RWPE2 (cell line): ENCODE measurements around the gene AMOTL1.

Experiments used
- ATAC-seq: fragments of 200-7000 bp; cut with Tn5 transposase; 3 replicates; pipeline ENCODE4 v1.9.1; 2021; ENCODE audit warnings: low read depth
- DNase-seq: peaks from one replicate; pipeline ENCODE4 v3.0.0-alpha.2; 2020; ENCODE audit warnings: low spot score
- H3K27ac ChIP-seq: fragments of 450-650 bp; 2 replicates; pipeline ENCODE4 v1.5.1; 2017; ENCODE audit warnings: mild to moderate bottlenecking; ENCODE audit not compliant: poor library complexity, severe bottlenecking
- H3K27me3 ChIP-seq: fragments of 250-450 bp; sonication (Bioruptor Pico); 2 replicates; pipeline ENCODE4 v1.5.1; 2021; ENCODE audit warnings: mild to moderate bottlenecking, moderate library complexity; ENCODE audit not compliant: insufficient read depth, poor library complexity, severe bottlenecking
- H3K36me3 ChIP-seq: fragments of 250-450 bp; sonication (Bioruptor Pico); 2 replicates; pipeline ENCODE4 v1.5.1; 2020; ENCODE audit warnings: low read depth, mild to moderate bottlenecking, moderate library complexity
- H3K4me1 ChIP-seq: fragments of 250-450 bp; sonication (Bioruptor Pico); 2 replicates; pipeline ENCODE4 v1.5.1; 2021; ENCODE audit warnings: mild to moderate bottlenecking, moderate library complexity; ENCODE audit not compliant: insufficient read depth, poor library complexity, severe bottlenecking
- H3K4me3 ChIP-seq: fragments of 250-450 bp; sonication (Bioruptor Pico); 2 replicates; pipeline ENCODE4 v1.5.1; 2021; ENCODE audit warnings: mild to moderate bottlenecking, moderate library complexity; ENCODE audit not compliant: severe bottlenecking
- H3K9me3 ChIP-seq: fragments of 250-450 bp; sonication (Bioruptor Pico); 2 replicates; pipeline ENCODE4 v1.5.1; 2021; ENCODE audit warnings: mild to moderate bottlenecking, moderate library complexity; ENCODE audit not compliant: severe bottlenecking
- TF ChIP-seq, protein P1 (sequence below): fragments of 450-650 bp; IDR thresholded peaks from one replicate; pipeline ENCODE4 v1.5.1; 2017; ENCODE audit warnings: mild to moderate bottlenecking, moderate library complexity; ENCODE audit not compliant: poor library complexity, severe bottlenecking

The AMOTL1 gene

DNA sequence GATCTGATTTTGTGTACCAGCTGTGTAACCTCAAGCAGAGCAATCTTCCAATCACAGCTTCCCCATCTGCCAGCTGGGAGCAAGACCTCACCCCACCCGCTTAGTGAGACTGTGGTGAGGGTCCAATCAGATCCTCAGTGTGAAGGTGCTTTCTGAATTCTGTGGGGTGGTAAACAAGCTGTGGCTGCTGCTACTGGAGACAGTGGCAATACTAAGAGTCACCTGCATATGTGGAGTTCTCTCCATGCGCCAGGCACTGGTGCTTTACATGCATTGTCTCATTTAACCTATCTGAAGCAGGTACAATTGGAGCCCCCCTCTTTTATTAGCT is 154.8 kb downstream of the AMOTL1 start:
- H3K9me3 ChIP-seq, result no peaks in the 10 kb centered on the region
- no peaks in the 10 kb centered on the region for H3K4me1 ChIP-seq
- H3K36me3 ChIP-seq, result no peaks in the 10 kb centered on the region
- TF ChIP-seq, protein P1, sequence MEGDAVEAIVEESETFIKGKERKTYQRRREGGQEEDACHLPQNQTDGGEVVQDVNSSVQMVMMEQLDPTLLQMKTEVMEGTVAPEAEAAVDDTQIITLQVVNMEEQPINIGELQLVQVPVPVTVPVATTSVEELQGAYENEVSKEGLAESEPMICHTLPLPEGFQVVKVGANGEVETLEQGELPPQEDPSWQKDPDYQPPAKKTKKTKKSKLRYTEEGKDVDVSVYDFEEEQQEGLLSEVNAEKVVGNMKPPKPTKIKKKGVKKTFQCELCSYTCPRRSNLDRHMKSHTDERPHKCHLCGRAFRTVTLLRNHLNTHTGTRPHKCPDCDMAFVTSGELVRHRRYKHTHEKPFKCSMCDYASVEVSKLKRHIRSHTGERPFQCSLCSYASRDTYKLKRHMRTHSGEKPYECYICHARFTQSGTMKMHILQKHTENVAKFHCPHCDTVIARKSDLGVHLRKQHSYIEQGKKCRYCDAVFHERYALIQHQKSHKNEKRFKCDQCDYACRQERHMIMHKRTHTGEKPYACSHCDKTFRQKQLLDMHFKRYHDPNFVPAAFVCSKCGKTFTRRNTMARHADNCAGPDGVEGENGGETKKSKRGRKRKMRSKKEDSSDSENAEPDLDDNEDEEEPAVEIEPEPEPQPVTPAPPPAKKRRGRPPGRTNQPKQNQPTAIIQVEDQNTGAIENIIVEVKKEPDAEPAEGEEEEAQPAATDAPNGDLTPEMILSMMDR, result no peak
- DNase-seq (no peak), ATAC-seq (no peak)
- H3K4me3 ChIP-seq, result no peak overlapping the region
- H3K27ac ChIP-seq, result no peak overlapping the region
- H3K27me3 ChIP-seq, result no peaks in the 10 kb centered on the region

DNA sequence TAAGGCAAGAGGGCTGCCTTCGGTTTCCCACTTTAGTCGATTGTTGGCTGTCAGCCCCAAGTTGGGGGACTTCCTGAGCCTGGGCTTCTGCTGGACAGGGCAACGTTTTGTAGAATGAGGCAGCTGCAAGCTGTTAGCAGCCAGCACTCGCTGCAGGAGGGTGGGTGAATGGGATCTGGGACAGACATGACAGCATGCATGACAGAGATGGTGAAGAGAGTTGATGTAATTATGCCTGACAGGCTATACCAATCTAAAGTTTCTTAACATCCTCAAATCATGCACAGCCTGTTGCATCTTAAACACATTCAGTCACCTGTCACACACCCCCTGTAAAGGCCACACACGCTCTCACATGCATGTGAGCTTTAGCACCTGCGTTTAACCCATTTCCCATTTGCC is 156.0 kb downstream of the AMOTL1 start:
- H3K4me3 ChIP-seq, result no peak overlapping the region
- no peak overlapping the region for H3K27ac ChIP-seq
- DNase-seq, result no peak
- TF ChIP-seq, protein P1, result no peak
- no peaks in the 10 kb centered on the region for H3K36me3 ChIP-seq
- no peaks in the 10 kb centered on the region for H3K27me3 ChIP-seq
- H3K9me3 ChIP-seq, result no peaks in the 10 kb centered on the region
- no peaks in the 10 kb centered on the region for H3K4me1 ChIP-seq
- ATAC-seq, result no peak

DNA sequence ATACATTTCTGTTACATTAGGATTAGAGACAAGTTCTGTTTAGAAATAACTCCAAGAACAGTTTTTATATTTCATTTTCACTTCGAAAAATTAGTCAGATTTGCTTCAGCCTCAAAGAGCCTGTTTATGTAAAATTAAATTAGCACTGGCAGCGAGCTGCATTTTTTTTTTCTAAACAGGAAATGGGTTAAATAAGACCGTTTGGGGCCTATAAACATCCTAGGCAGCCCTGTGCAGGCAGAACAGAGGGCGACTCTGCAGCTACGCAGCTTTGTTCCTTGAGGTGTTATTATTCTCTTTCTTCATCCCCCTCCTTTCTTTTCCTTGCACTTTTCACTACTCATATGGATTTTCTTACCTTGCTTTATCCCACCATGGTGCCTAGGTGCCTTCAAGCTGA is 156.5 kb downstream of the AMOTL1 start:
- TF ChIP-seq, protein P1, result no peak
- H3K27me3 ChIP-seq, result no peaks in the 10 kb centered on the region
- no peak for DNase-seq
- no peak for ATAC-seq
- H3K4me1 ChIP-seq, result no peaks in the 10 kb centered on the region
- H3K4me3 ChIP-seq, result no peak overlapping the region
- no peaks in the 10 kb centered on the region for H3K9me3 ChIP-seq
- no peak overlapping the region for H3K27ac ChIP-seq
- H3K36me3 ChIP-seq, result no peaks in the 10 kb centered on the region

DNA sequence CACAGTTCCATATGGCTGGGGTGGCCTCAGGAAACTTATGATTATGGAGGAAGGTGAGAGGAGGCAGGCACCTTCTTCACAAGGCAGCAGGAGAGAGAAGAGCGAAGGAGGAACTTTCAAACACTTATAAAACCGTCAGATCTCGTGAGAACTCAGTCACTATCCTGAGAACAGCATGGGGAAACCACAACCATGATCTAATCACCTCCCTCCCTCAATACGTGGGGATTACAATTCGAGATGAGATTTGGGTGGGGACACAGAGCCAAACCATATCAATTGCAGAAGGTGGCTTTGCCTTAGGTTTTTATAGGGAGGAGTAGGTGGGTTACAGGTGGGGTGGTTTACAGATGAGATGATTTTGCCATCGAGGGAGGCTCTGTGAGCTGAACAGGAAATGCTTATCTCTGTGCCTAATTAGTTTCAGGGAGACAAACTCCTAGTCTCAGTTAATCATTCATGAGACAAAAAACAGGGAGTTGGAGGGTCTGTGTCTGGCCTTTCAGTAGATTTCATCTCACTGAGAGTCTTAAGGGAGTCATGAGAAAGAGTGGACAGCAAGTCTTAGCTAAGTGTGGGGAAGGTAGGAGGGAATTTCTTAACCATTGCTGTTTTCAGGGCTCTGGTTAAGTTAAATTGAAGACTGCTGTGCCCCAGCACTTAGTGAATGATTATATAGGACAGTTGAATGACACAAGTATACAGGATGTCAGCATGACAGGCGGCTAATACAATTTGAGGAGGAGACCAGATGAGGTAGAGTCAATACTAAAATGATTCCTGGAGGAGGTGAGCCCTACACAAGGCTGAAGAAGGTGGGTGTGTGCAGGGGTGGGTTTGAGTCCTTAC is 157.5 kb downstream of the AMOTL1 start:
- H3K4me1 ChIP-seq, result no peaks in the 10 kb centered on the region
- DNase-seq (no peak), ATAC-seq (no peak)
- H3K36me3 ChIP-seq, result no peaks in the 10 kb centered on the region
- no peaks in the 10 kb centered on the region for H3K9me3 ChIP-seq
- H3K27me3 ChIP-seq, result no peaks in the 10 kb centered on the region
- no peak overlapping the region for H3K4me3 ChIP-seq
- TF ChIP-seq, protein P1, result no peak
- H3K27ac ChIP-seq, result no peak overlapping the region

DNA sequence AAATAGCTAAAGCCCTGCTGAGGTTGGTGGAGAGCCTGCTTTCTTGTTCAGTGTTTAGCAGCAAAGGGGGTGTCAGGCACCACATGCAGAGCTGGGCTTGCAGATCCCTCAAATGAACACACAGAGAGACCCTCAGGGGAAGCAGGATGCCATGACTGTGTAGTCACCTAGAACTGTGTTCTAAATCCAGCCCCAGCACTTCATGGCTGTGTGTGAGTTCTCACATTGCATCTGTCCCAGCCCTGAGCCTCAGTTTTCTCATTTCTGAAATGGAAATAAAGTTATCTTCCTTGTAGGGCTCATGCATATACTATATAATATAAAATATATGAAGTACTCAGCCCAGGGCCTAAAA is 158.1 kb downstream of the AMOTL1 start:
- Histone ChIP-seq H3K4me1 (no peaks in the 10 kb centered on the region), H3K36me3 (no peaks in the 10 kb centered on the region), H3K27ac (no peak overlapping the region), H3K9me3 (no peaks in the 10 kb centered on the region), H3K27me3 (no peaks in the 10 kb centered on the region), H3K4me3 (no peak overlapping the region)
- ATAC-seq (no peak), DNase-seq (no peak)
- TF ChIP-seq, protein P1, result no peak
